OCI-LY1 (cell line): ENCODE results near the gene CPEB4.

ENCODE experiments used
- EZH2 ChIP-seq: fragments of 200-600 bp; sonication (generic), shearing (Covaris generic); IDR thresholded peaks from 2 replicates; pipeline ENCODE4 v1.8.0; 2017; ENCODE audit warnings: borderline replicate concordance, mixed run types, mild to moderate bottlenecking, antibody characterized with exemption, low read length, moderate library complexity, mixed read lengths
- TF ChIP-seq, protein P1 (sequence below): fragments of 200-600 bp; sonication (generic), shearing (Covaris generic); IDR thresholded peaks from 2 replicates; pipeline ENCODE4 v1.5.1; 2017; ENCODE audit warnings: mild to moderate bottlenecking, antibody characterized with exemption, low read length, moderate library complexity, mixed read lengths

DNA sequence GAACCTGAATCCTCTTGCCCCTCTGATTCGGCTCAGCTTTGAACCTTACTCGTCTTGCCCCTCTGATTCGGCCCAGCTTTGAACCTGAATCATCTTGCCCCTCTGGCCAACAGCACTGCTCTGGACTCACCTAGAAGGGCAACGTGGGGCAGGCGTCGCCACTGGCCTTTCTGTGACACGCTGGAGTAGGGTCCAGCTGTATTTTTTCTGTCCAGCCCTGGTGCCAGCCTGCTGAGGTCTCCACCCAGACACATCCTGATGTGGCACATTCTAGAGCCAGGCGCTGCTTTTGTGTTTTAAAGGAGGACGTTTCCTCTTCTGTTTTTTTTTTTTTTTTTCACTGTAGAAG lies 15.2 kb upstream of the CPEB4 start:
- TF ChIP-seq EZH2 = no peak
- TF ChIP-seq, protein P1, sequence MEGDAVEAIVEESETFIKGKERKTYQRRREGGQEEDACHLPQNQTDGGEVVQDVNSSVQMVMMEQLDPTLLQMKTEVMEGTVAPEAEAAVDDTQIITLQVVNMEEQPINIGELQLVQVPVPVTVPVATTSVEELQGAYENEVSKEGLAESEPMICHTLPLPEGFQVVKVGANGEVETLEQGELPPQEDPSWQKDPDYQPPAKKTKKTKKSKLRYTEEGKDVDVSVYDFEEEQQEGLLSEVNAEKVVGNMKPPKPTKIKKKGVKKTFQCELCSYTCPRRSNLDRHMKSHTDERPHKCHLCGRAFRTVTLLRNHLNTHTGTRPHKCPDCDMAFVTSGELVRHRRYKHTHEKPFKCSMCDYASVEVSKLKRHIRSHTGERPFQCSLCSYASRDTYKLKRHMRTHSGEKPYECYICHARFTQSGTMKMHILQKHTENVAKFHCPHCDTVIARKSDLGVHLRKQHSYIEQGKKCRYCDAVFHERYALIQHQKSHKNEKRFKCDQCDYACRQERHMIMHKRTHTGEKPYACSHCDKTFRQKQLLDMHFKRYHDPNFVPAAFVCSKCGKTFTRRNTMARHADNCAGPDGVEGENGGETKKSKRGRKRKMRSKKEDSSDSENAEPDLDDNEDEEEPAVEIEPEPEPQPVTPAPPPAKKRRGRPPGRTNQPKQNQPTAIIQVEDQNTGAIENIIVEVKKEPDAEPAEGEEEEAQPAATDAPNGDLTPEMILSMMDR = no peak
